Right atrium auricular region (tissue), 2 donors: ENCODE data around the gene KRTAP10-2. TPM values are rescaled to one million over a fixed set of nuclear protein-coding genes. Genes with fewer than 3 reads are reported as not detected.

Source experiments
- DNase-seq: peaks from one replicate; pipeline ENCODE4 v3.0.0-alpha.2; 2019; ENCODE audit warnings: low spot score
- H3K27ac ChIP-seq, 2 donors: fragments of 200-600 bp; sonication (generic); 1 replicate in 1 of 2; 2 replicates in 1 of 2; pipeline ENCODE4 v1.5.1; 2016 to 2019
- H3K27me3 ChIP-seq, 2 donors: fragments of 200-600 bp; sonication (generic); one replicate each; pipeline versions ENCODE4 v1.5.1 to v1.6.0; 2017 to 2019
- H3K36me3 ChIP-seq: fragments of 200-600 bp; sonication (generic); one replicate; pipeline ENCODE4 v1.5.1; 2016
- H3K4me1 ChIP-seq, 2 donors: fragments of 200-600 bp; sonication (generic); one replicate each; pipeline versions ENCODE4 v1.5.1 to v1.6.0; 2017 to 2019
- H3K4me3 ChIP-seq, 2 donors: fragments of 200-600 bp; sonication (generic); 1 replicate in 1 of 2; 2 replicates in 1 of 2; pipeline ENCODE4 v1.5.1; 2017 to 2019; ENCODE audit warnings: mild to moderate bottlenecking in 1 of 2, moderate library complexity in 1 of 2
- H3K9me3 ChIP-seq, 2 donors: fragments of 200-600 bp; sonication (generic); one replicate each; pipeline ENCODE4 v1.5.1; 2019
- total RNA-seq, 2 donors: library from RNA; depleted of rRNA; stranded (reverse); fragments of >200 nt; gene quantifications; one replicate each; pipeline ENCODE4 v1.1.0, GENCODE V29; 2016
- TF ChIP-seq, protein P1 (sequence below), 2 donors: fragments of 200-600 bp; sonication (generic); IDR thresholded peaks; one replicate each; pipeline ENCODE4 v1.5.1; 2019; ENCODE audit warnings: antibody characterized with exemption in 2 of 2

KRTAP10-2 gene
- total RNA-seq, 2 donors from 2014 or later, result not detected

DNA sequence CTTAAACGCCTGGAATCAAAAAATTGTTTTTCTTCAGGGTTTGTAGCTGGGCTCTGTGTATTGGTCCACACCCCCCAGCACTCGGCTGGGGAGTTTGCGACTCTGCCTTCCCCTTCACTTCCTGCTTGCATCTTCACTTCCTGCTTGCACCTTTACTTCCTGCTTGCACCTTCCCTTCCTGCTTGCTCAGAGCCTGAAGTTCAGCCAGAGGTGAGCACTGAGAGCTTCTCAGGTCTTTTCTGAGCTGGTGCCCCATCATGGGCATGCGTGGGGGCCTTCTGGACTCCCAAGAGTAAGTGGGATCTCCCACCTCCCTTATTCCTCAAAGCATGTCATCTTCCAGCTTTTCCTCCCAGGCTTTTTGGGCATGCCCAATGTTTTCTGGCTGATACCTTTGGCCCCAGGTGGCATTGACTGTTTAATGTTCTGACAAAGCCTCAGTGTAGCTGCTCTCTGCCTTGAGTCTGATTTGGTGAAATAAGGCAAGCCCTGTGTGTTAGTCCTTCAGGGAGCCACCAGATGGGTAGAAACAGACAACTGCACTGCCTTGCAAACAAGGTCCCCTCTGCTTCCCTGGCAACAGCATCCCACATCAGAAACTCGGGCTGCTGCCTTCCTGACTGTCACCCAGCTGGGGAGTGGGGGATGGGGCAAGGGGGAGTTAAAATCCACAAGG, 3.5 kb downstream of the KRTAP10-2 start:
- Histone ChIP-seq H3K4me1 (no peaks in the 10 kb centered on the region), H3K27ac (no peak overlapping the region), H3K4me3 (no peak overlapping the region), H3K36me3 (no peaks in the 10 kb centered on the region), H3K27me3 (no peaks in the 10 kb centered on the region), H3K9me3 (no peaks in the 10 kb centered on the region)
- DNase-seq, result no peak
- TF ChIP-seq, protein P1, sequence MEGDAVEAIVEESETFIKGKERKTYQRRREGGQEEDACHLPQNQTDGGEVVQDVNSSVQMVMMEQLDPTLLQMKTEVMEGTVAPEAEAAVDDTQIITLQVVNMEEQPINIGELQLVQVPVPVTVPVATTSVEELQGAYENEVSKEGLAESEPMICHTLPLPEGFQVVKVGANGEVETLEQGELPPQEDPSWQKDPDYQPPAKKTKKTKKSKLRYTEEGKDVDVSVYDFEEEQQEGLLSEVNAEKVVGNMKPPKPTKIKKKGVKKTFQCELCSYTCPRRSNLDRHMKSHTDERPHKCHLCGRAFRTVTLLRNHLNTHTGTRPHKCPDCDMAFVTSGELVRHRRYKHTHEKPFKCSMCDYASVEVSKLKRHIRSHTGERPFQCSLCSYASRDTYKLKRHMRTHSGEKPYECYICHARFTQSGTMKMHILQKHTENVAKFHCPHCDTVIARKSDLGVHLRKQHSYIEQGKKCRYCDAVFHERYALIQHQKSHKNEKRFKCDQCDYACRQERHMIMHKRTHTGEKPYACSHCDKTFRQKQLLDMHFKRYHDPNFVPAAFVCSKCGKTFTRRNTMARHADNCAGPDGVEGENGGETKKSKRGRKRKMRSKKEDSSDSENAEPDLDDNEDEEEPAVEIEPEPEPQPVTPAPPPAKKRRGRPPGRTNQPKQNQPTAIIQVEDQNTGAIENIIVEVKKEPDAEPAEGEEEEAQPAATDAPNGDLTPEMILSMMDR (IDR thresholded peaks at IDR 0.05), result no peak

DNA sequence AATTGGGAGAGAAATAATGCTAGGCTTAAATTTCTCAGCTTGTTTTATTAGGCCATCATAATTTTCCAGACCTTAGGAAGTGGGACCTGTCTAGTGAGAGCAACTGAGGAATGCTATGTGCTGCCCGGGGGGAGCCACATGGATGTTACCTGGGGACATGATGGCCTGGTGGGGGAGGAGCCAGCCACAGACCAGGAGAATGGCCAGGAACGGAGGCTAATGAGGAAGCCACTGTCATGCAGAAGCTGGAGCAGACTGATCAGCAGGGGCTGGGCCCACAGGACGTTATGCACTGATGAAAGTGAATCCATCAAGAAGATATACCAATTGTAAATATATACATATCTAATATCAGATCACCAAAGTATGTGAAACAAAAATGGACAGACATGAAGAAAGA, 6.7 kb downstream of the KRTAP10-2 start:
- peaks cover 0 to 5% of the 10 kb centered on the region in 2 donors for H3K9me3 ChIP-seq
- H3K4me1 ChIP-seq, result no peaks in the 10 kb centered on the region
- no peak overlapping the region for H3K4me3 ChIP-seq
- TF ChIP-seq, protein P1 (IDR thresholded peaks at IDR 0.05), result no peak
- H3K27me3 ChIP-seq, result no peaks in the 10 kb centered on the region
- no peak for DNase-seq
- no peaks in the 10 kb centered on the region for H3K36me3 ChIP-seq
- H3K27ac ChIP-seq, result no peak overlapping the region

DNA sequence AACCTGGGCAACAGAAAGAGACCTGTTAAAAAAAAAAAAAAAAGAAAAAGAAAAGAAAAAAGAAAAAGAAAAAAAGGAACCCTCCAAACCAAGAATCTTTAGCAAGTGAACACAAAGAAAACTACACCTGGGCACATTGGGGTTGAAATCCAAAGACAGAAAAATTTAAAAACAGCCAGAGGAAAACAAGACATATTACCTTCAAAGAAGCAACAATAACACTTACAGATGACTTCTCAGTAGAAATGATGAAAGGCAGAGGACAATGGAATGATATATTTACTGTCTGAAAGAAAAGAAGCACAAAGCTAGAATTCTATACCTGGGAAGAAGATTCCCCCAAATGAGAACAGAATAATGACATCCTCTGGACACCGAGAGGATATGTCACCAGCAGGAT, 8.6 kb downstream of the KRTAP10-2 start:
- no peak for DNase-seq
- Histone ChIP-seq H3K4me3 (no peak overlapping the region), H3K9me3 (peaks cover 0 to 5% of the 10 kb centered on the region in 2 donors), H3K27ac (no peak overlapping the region), H3K4me1 (no peaks in the 10 kb centered on the region), H3K36me3 (no peaks in the 10 kb centered on the region), H3K27me3 (no peaks in the 10 kb centered on the region)
- TF ChIP-seq, protein P1 (IDR thresholded peaks at IDR 0.05), result no peak

DNA sequence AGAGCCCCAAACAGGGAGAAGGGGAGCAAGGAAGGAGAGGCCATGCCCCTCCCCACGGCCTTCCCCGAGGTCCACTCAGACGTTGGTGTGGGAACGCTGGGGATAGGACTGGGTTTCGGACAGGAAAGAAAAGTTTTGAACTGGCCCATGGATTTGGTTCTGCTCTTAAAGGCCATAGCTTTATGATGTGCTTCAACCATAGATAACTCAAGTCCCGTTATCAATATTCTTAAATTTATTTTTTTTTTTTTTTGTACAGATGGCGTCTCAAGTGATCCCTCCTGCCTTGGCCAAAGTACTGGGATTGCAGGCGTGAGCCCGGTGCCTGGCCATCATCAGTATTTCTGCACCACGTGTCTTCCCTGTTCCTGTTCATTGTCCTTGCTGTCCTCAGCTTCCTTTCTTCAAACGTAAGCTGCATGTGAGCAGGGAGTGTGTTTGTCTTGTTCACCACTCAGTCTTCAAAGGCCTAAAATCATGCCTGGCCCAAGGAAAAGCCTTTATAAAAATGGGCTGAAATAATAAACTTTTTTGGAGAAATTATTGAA, 10.5 kb downstream of the KRTAP10-2 start:
- no peaks in the 10 kb centered on the region for H3K4me1 ChIP-seq
- H3K27me3 ChIP-seq, result no peaks in the 10 kb centered on the region
- H3K9me3 ChIP-seq, result peaks cover 0 to 5% of the 10 kb centered on the region in 2 donors
- H3K36me3 ChIP-seq, result no peaks in the 10 kb centered on the region
- no peak for DNase-seq
- TF ChIP-seq, protein P1 (IDR thresholded peaks at IDR 0.05), result no peak
- no peak overlapping the region for H3K27ac ChIP-seq
- H3K4me3 ChIP-seq, result no peak overlapping the region

DNA sequence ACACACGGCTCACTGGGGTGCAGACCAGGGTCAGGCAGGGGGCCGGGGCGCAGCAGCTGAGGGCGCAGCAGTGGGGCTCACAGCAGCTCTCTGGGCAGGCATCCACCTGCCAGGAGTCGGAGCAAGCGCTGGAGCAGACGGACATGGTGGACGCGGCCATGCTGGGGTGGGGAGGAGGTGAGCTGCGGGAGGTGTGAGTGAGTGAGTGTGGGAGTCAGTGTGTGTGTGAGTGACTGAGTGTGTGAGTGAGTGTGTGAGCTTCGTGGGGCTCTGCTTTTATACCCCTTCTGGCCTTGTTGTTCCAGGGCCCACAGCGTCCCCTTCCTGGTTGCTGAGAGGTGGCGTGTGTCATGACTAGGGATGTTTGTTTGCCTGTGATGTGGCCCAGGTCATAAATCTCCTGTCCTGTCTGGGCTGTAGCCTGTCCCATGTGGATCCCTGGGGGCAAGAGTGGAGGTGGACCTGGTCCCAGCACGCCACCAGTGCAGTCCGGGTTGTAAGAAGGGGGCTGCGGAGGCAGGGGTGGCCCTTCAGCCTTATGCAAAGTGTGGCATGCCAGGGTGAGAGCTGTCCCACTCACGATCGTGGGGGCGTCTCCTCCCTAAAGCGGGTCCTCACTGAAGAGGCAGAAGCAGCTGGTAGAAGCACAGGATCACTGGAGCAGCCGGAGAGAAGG, 11.2 kb downstream of the KRTAP10-2 start, which contains the start of gene KRTAP10-1:
Gene KRTAP10-1, minus strand, starts transcription at position 205 of the 676 bp plus-strand sequence. Its CDS starts 45 bp downstream, at position 160.
- TF ChIP-seq, protein P1 (IDR thresholded peaks at IDR 0.05), result no peak
- Histone ChIP-seq H3K4me1 (no peaks in the 10 kb centered on the region), H3K36me3 (no peaks in the 10 kb centered on the region), H3K9me3 (peaks cover 0 to 5% of the 10 kb centered on the region in 2 donors), H3K4me3 (no peak within 1 kb of the TSS), H3K27ac (no peak within 1 kb of the TSS), H3K27me3 (no peaks in the 10 kb centered on the region)
- DNase-seq, result peak; percentile 52
